Dermis blood vessel endothelial cell (primary cell): ENCODE measurements around the gene PTPN21. TPM values are rescaled to one million over a fixed set of nuclear protein-coding genes. Genes with fewer than 3 reads are reported as not detected.

Experiments
- DNase-seq: peaks from one replicate; pipeline ENCODE4 v3.0.0; 2010
- total RNA-seq: library from RNA; depleted of rRNA; stranded (reverse); fragments of >200 nt; gene quantifications from 2 replicates; pipeline ENCODE4 v1.2.3, GENCODE V29; 2014

Gene PTPN21
- total RNA-seq, 1 donor from 2014 or later: 7.3 TPM

DNA sequence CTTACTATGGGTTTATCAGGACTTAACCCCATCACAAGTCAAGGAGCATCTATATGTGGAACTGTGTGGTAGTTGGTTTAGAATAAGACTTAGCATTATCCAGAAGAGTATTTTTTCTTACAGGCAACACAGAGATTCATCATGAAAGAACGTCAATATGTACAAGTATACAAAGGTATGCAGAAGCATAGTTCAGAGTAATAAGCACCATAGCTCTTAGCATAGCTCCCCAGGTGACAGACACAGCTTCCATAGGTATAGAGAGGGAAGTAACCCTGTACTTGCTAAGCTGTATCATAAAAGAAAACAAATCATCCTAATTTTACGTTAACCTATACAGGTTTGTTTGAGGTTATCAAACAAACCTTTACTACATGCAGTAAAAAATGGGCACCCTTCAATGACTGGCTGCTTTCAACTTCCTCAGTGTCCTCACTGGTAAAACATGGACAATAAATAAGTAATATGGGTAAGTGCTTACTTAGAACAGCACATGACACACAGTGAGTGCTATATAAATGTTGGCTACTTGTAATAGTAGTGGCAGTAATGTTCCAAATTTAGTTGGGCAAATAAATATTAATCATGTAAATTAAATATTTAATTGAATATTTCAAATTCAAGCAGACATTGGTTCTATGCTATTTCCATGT lies 50.9 kb downstream of the PTPN21 start:
- no peak for DNase-seq

- DNase-seq: no peak
Measured at GRCh38 chr14:88502740-88503139, 52.1 kb downstream of the PTPN21 start.

GRCh38 chr14:88500611-88501010 lies 54.2 kb downstream of the PTPN21 start:
- DNase-seq: no peak

GRCh38 chr14:88499225-88499624 lies 55.6 kb downstream of the PTPN21 start:
- no peak for DNase-seq

DNA sequence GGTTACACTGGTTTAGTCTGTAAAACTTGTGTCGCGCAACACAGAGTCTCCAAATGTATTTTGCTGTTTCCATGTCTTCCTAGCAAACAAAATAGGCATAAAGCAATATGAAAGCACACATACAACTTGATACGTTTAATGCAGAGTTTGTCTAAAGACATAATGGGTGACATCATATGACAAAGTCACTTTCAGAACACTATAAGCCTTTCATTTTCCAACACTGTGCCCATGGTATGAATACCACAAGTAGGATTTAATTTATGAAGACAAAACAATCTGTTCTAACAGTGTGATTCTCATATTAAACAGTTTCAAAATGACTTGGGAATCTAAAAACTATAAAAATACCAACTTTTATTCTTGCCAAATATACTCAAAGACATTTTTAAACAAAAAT lies 58.4 kb downstream of the PTPN21 start:
- no peak for DNase-seq

- no peak for DNase-seq
Measured at GRCh38 chr14:88493392-88494185, 61.2 kb downstream of the PTPN21 start.

- peak; percentile 89 for DNase-seq
Measured at GRCh38 chr14:88492272-88493089, 62.3 kb downstream of the PTPN21 start.

GRCh38 chr14:88490168-88490567 lies 64.6 kb downstream of the PTPN21 start:
- no peak for DNase-seq

DNA sequence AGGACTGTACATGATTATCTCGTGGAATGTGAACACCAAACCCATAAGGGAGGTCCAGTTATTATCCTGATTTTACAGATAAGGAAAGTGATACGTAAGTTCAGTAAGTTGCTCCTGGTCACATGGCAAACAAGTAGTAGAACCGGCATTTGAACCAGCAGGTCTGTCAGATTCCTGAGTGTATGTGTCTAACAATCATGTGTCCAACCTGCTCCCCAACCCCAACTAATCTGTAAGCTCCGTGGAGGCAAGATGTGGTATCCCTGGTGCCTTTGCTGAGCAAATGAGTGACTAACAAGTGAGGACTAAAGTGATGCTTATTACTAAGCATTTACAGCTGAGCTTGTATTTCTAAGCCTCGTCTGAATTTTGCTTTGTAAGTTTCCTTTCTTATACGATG lies 65.9 kb downstream of the PTPN21 start:
- no peak for DNase-seq

GRCh38 chr14:88488081-88488480 lies 66.7 kb downstream of the PTPN21 start:
- DNase-seq: no peak

- no peak for DNase-seq
Measured at GRCh38 chr14:88482524-88482923, 72.3 kb downstream of the PTPN21 start.

DNA sequence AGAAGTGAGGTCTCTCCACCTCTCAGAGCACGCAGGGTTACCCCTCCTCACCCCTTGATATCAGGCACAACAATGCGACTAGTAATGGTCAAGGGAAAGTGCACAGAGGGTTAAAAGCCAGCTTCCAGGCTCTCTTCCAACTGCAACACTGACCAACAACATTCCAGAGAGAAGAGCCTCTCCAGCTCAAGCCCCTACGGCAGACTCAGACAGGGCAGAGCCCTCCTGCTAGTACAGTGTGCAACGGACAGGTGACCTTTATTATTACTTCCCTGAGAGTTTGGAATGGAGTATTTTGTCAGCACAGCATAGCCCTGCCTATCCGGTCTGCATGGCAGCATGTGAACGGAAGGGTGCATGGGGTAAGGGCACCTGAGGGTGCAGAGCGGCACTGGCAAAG lies 73.0 kb downstream of the PTPN21 start:
- no peak for DNase-seq

DNA sequence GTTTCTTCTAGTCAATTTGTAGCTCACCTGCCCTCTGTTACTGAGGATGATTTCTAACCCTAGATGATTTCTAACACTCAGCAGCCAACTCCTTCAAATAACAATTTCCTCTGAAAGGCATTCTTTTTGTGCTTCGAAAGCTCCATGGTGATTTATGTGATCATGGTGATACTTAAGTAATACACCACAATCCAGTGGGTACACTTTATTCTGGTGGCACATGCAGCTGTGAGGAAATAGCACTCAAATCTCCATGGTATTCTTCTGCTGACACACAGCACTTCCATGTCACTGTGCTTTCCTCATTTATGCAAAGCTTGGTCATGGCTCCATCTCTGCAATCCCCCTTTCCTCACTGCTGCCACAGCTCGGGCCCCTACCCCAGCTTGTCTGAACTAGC lies 73.7 kb downstream of the PTPN21 start:
- no peak for DNase-seq

GRCh38 chr14:88479574-88479987 lies 75.2 kb downstream of the PTPN21 start:
- no peak for DNase-seq

- no peak for DNase-seq
Measured at GRCh38 chr14:88478931-88479330, 75.9 kb downstream of the PTPN21 start.

DNA sequence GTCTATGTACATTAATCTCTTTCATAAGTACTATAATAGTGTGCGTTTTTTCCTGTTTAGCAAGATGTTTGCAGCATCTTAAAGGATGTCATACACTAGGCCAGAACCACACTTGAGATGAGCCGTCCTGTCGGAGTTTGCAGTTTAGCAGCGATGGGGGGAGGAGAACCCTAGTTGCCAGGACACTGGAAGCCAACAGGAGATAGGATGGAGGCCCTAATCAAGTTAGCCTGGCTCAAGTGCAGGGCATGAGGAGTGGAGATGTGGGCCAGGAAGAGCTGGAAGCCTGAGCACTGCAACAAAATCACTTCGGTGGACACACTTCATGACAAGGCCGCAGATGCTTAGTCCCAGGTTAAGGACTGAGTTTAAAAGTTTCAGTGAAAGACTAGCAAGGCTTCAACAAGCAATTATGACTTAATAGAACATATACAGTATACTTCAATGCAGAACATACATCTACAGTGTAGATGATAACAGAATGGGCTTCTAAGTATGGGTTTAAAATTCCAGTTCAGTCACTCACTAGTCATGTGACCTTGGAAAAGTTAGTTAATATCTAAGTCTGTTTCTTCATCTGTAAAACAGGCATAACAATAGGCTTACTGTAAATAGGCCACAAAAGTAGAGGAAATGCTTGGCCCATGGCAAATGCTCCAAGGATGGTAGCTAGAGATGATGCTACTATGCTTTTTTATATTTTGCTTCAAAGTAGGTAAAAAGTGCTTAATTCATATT lies 77.1 kb downstream of the PTPN21 start:
- no peak for DNase-seq

DNA sequence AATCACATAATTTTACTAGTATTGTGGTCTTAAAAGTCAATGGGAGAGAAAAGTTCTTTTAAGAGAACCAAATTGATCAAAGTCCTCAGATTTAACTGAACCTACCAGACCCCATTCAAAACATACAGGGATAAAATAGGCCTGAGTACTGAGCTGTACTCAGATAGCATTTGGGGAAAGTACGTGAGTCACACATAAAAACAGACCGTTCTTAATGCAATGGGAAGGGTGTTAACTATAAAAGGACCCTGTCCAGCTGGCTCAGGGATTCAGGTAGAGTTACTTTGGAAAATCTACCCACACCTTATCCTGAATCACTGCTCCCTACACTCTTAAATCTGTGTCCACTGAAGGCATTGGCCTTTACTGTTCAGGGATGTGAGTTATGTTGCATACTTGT lies 78.0 kb downstream of the PTPN21 start:
- DNase-seq: no peak

GRCh38 chr14:88476214-88476774 lies 78.5 kb downstream of the PTPN21 start:
- DNase-seq: no peak

- no peak for DNase-seq
Measured at GRCh38 chr14:88473791-88474190, 81.0 kb downstream of the PTPN21 start.

GRCh38 chr14:88470542-88471440 lies 84.0 kb downstream of the PTPN21 start:
- peak; percentile 31 for DNase-seq

GRCh38 chr14:88468406-88468805 lies 86.4 kb downstream of the PTPN21 start:
- no peak for DNase-seq
